ENCODE results near the gene CTSE.

GRCh38 chr1:206050655-206051235 is 27.1 kb upstream of the CTSE start:
- TF ChIP-seq CTCF (IDR thresholded peaks at IDR 0.05) (peak; percentile 57), EZH2 (IDR thresholded peaks at IDR 0.05; ENCODE audit: borderline replicate concordance, insufficient read depth, low read depth, low read length, poor library complexity, severe bottlenecking) (no peak)

Measured in B cell (primary cell).